ENCODE results near the gene FMO2. TPM values are rescaled to one million over a fixed set of nuclear protein-coding genes. Genes with fewer than 3 reads are reported as not detected.

The FMO2 gene
- total RNA-seq, 1 experiment from 2014 or later: not detected

GRCh38 chr1:171217658-171218443, 32.8 kb downstream of the FMO2 start:
- no peak overlapping the region for H3K4me3 Mint-ChIP-seq (ENCODE audit: low read depth, unreplicated experiment)
- no TSS peak for BruUV-seq (replicated peaks)
- no peak for DNase-seq
- H3K4me1 Mint-ChIP-seq (ENCODE audit: low read depth, unreplicated experiment): peaks cover 14% of the 10 kb centered on the region
- no peaks in the 10 kb centered on the region for H3K27me3 Mint-ChIP-seq (ENCODE audit: unreplicated experiment)
- no peak overlapping the region for H3K27ac Mint-ChIP-seq (ENCODE audit: unreplicated experiment)
- TF ChIP-seq CTCF (IDR thresholded peaks at IDR 0.05; ENCODE audit: unreplicated experiment): no peak
- H3K36me3 Mint-ChIP-seq (ENCODE audit: insufficient read depth, unreplicated experiment): no peaks in the 10 kb centered on the region
- intact Hi-C loops (cut with micrococcal nuclease; ENCODE audit: unreplicated experiment): no loop called here
- CTCF ChIA-PET: no interaction called here
- no peaks in the 10 kb centered on the region for H3K9me3 Mint-ChIP-seq (ENCODE audit: low read depth, unreplicated experiment)

GRCh38 chr1:171218661-171219060, 33.6 kb downstream of the FMO2 start:
- no TSS peak for BruUV-seq (replicated peaks)
- Mint-ChIP-seq H3K4me1 (ENCODE audit: low read depth, unreplicated experiment) (peaks cover 14% of the 10 kb centered on the region), H3K36me3 (ENCODE audit: insufficient read depth, unreplicated experiment) (no peaks in the 10 kb centered on the region), H3K27ac (ENCODE audit: unreplicated experiment) (no peak overlapping the region), H3K27me3 (ENCODE audit: unreplicated experiment) (no peaks in the 10 kb centered on the region), H3K4me3 (ENCODE audit: low read depth, unreplicated experiment) (no peak overlapping the region), H3K9me3 (ENCODE audit: low read depth, unreplicated experiment) (no peaks in the 10 kb centered on the region)
- CTCF ChIA-PET: interaction anchor here (0.6 kb wide), 1 partner anchor 1003 kb away, joined by 3 read pairs; no protein-coding TSS in a partner anchor
- no peak for TF ChIP-seq CTCF (IDR thresholded peaks at IDR 0.05; ENCODE audit: unreplicated experiment)
- no peak for DNase-seq
- intact Hi-C loops (cut with micrococcal nuclease; ENCODE audit: unreplicated experiment): no loop called here

GRCh38 chr1:171219346-171220080, 34.4 kb downstream of the FMO2 start:
- Mint-ChIP-seq H3K27ac (ENCODE audit: unreplicated experiment) (no peak overlapping the region), H3K4me3 (ENCODE audit: low read depth, unreplicated experiment) (no peak overlapping the region), H3K27me3 (ENCODE audit: unreplicated experiment) (no peaks in the 10 kb centered on the region), H3K36me3 (ENCODE audit: insufficient read depth, unreplicated experiment) (no peaks in the 10 kb centered on the region), H3K4me1 (ENCODE audit: low read depth, unreplicated experiment) (peaks cover 14% of the 10 kb centered on the region), H3K9me3 (ENCODE audit: low read depth, unreplicated experiment) (no peaks in the 10 kb centered on the region)
- no peak for DNase-seq
- TF ChIP-seq CTCF (IDR thresholded peaks at IDR 0.05; ENCODE audit: unreplicated experiment): no peak
- intact Hi-C loops (cut with micrococcal nuclease; ENCODE audit: unreplicated experiment): no loop called here
- CTCF ChIA-PET: interaction anchor here (0.6 kb wide), 1 partner anchor 1004 kb away, joined by 3 read pairs; no protein-coding TSS in a partner anchor
- no TSS peak for BruUV-seq (replicated peaks)

- Mint-ChIP-seq H3K9me3 (ENCODE audit: low read depth, unreplicated experiment) (no peaks in the 10 kb centered on the region), H3K27ac (ENCODE audit: unreplicated experiment) (no peak overlapping the region), H3K4me3 (ENCODE audit: low read depth, unreplicated experiment) (no peak overlapping the region), H3K36me3 (ENCODE audit: insufficient read depth, unreplicated experiment) (no peaks in the 10 kb centered on the region), H3K27me3 (ENCODE audit: unreplicated experiment) (no peaks in the 10 kb centered on the region), H3K4me1 (ENCODE audit: low read depth, unreplicated experiment) (peaks cover 14% of the 10 kb centered on the region)
- CTCF ChIA-PET: no interaction called here
- TF ChIP-seq CTCF (IDR thresholded peaks at IDR 0.05; ENCODE audit: unreplicated experiment): no peak
- intact Hi-C loops (cut with micrococcal nuclease; ENCODE audit: unreplicated experiment): no loop called here
- no peak for DNase-seq
- no TSS peak for BruUV-seq (replicated peaks)
Observed at GRCh38 chr1:171220081-171220420, 35.0 kb downstream of the FMO2 start.
